H1 (cell line): ENCODE measurements around the gene RFX2.

Experiments used
- BRCA1 ChIP-seq: IDR thresholded peaks from 2 replicates; pipeline ENCODE4 v1.6.1; 2012; ENCODE audit warnings: low read depth, low read length, improper control_type of control experiment
- CHD2 ChIP-seq: IDR thresholded peaks from 2 replicates; pipeline ENCODE4 v1.6.1; 2012; ENCODE audit warnings: low read length, improper control_type of control experiment
- CTCF ChIP-seq, 3 experiments: IDR thresholded peaks; 1 replicate in 2 of 3; 2 replicates in 1 of 3; pipeline versions ENCODE4 v1.5.1 to v1.6.1; 2011; ENCODE audit warnings: low read length in 3 of 3, mild to moderate bottlenecking in 3 of 3, inconsistent platforms in 2 of 3, low read depth in 1 of 3, moderate library complexity in 1 of 3; ENCODE audit not compliant: insufficient read depth in 1 of 3; ENCODE audit errors: control extremely low read depth in 1 of 3
- EGR1 ChIP-seq: IDR thresholded peaks from 2 replicates; pipeline ENCODE4 v1.6.1; 2011; ENCODE audit warnings: low read depth, low read length, borderline replicate concordance
- EZH2 ChIP-seq: fragments of 200-600 bp; sonication (generic); IDR thresholded peaks from 2 replicates; pipeline ENCODE4 v1.7.1; 2012; ENCODE audit warnings: low read depth, mild to moderate bottlenecking, moderate library complexity, low read length, inconsistent platforms; ENCODE audit not compliant: severe bottlenecking
- JUN ChIP-seq: IDR thresholded peaks from 2 replicates; pipeline ENCODE4 v1.6.1; 2011; ENCODE audit warnings: low read depth, mild to moderate bottlenecking, improper control_type of control experiment, low read length
- JUND ChIP-seq: IDR thresholded peaks from 2 replicates; pipeline ENCODE4 v1.6.1; 2011; ENCODE audit warnings: mild to moderate bottlenecking, improper control_type of control experiment, low read length
- POLR2A ChIP-seq, 2 experiments: IDR thresholded peaks; 1 replicate in 1 of 2; 2 replicates in 1 of 2; pipeline ENCODE4 v1.6.1; 2011; ENCODE audit warnings: low read depth in 2 of 2, low read length in 2 of 2, mild to moderate bottlenecking in 2 of 2; ENCODE audit errors: control extremely low read depth in 1 of 2
- POLR2AphosphoS5 ChIP-seq: IDR thresholded peaks from 2 replicates; pipeline ENCODE4 v1.6.1; 2011; ENCODE audit warnings: low read depth, low read length
- SIRT6 ChIP-seq: IDR thresholded peaks from one replicate; pipeline ENCODE4 v1.7.1; 2012; ENCODE audit warnings: low read length, inconsistent platforms
- TBP ChIP-seq: IDR thresholded peaks from 2 replicates; pipeline ENCODE4 v1.6.1; 2011; ENCODE audit warnings: low read depth, low read length, improper control_type of control experiment
- TF ChIP-seq, protein P1 (sequence below): IDR thresholded peaks from 2 replicates; pipeline ENCODE4 v1.6.1; 2011; ENCODE audit warnings: low read depth, mild to moderate bottlenecking, low read length; ENCODE audit not compliant: insufficient read depth

- TF ChIP-seq CTCF (IDR thresholded peaks at IDR 0.05; ENCODE audit: control extremely low read depth in 1 of 3, insufficient read depth in 1 of 3, low read depth in 1 of 3, low read length in 3 of 3) (no peak), EZH2 (no peak), POLR2AphosphoS5 (no peak), TBP (no peak), POLR2A (IDR thresholded peaks at IDR 0.05; ENCODE audit: control extremely low read depth in 1 of 2, low read depth in 2 of 2, low read length in 2 of 2) (no peak), CHD2 (no peak), EGR1 (no peak), JUN (no peak), SIRT6 (no peak), BRCA1 (no peak), JUND (no peak)
- TF ChIP-seq, protein P1, sequence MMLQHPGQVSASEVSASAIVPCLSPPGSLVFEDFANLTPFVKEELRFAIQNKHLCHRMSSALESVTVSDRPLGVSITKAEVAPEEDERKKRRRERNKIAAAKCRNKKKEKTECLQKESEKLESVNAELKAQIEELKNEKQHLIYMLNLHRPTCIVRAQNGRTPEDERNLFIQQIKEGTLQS = no peak
These were observed 54.0 kb downstream of the RFX2 start for GRCh38 chr19:6056282-6056741.
